ENCODE measurements around the gene SMNDC1.
"Not testable (repeated sequence)": the region's sequence is repeated elsewhere in the genome, so short reads cannot be mapped to it uniquely, and the experiment has no call there.

The SMNDC1 gene

DNA sequence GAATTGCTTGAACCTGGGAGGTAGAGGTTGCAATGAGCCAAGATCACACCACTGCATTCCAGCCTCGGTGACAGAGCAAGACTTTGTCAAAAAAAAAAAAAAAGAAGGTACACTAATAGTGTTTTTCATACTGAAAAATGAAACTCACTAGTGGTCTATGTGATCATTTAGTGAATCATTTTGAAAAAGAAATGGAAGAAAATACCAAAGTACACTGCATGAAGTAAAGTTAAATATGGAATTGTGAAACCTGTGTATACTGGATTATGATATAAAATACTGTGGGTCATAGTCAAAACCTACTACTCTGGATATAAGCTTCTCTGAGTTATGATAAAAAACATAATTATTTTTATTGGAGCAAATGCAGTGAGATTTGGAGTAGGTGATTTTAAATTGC, 55.2 kb downstream of the SMNDC1 start:
- DNase-seq (ENCODE audit: low spot score), result not testable (repeated sequence)

GRCh38 chr10:110247833-110248232, 56.9 kb downstream of the SMNDC1 start:
- DNase-seq (ENCODE audit: low spot score), result not testable (repeated sequence)

DNA sequence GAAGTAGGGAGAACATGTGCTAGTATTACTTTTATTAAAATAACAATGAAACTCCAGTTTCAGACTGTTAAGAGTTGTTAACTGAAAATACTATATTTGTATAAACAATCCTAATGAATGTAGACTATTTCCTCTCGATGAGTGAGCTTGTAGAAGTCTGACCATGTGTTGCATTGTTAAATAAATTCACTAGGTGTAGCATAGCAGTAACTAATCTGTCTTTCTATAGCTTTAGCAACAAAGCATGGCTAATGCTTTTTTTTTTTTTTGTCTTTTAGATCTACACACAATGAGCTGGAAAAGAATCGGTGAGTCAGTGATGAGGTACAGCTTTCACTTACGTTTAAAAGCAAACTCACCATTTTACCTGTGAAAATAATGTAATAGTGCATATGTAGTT, 60.2 kb downstream of the SMNDC1 start:
- DNase-seq (ENCODE audit: low spot score), result no peak

DNA sequence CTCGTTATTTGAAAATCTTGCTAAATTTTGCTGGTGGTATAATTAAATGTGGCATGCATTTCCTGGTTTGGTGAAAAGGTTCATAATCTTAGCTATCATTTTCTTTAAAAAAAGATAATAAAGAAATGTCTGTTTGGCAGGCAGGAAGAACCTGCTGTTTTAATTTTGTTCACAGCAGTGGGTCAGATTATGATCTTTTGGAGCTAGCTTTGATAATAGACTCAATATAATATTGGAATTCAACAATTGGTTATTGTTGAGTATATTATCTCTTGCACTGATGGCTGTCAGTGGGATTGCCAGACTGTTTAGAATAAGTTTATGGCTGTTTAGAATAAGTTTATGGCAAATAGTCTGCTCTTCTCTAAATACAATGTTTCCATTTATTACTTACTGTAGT, 62.2 kb downstream of the SMNDC1 start:
- no peak for DNase-seq (ENCODE audit: low spot score)

DNA sequence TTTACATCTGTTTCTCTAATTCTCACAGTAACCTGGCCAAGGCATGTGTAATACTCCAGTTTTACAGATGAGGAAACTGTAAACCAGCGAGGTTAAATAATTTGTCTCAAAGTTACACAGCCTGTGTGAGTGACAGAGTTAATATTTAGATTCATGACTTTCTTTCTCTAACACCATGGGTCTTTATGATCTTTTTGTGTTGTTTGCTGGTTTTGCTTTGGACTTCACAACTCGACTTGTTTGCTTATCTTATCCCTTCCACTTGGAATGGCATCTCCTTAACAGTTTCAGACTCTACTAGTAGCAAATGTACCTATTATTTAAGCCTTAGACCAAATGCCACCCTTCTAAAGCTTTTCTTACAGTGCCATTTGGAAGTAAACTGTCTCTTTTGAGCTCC, 62.9 kb downstream of the SMNDC1 start:
- no peak for DNase-seq (ENCODE audit: low spot score)

- no peak for DNase-seq (ENCODE audit: low spot score)
Measured at GRCh38 chr10:110241407-110241806, 63.3 kb downstream of the SMNDC1 start.
